A549 (cell line): ENCODE results near the gene C1R. TPM values are rescaled to one million over a fixed set of nuclear protein-coding genes. Genes with fewer than 3 reads are reported as not detected.

Experiments
- ATAC-seq, 2 experiments: fragments of 200-7000 bp in 1 of 2; fragments of >200 bp in 1 of 2; cut with Nextera tagmentation in 1 of 2; cut with Tn5 transposase in 1 of 2; 3 replicates each; pipeline versions ENCODE4 v1.8.0 to v1.9.1; 2018 to 2020; ENCODE audit warnings: mild to moderate bottlenecking in 1 of 2, moderate library complexity in 1 of 2
- CTCF ChIA-PET: fragments of 300-600 bp; sonication (Branson Sonifier 250); formaldehyde crosslinking; extraction: SDS; loops from one replicate; lab custom pipeline; 2021; ENCODE audit warnings: antibody characterized with exemption, inconsistent platforms; lab: Yijun Ruan, JAX
- POLR2A ChIA-PET: fragments of 350-600 bp; formaldehyde crosslinking; extraction: SDS; loops from one replicate; lab custom pipeline; 2021; ENCODE audit warnings: antibody characterized with exemption, inconsistent platforms; lab: Yijun Ruan, JAX
- DNase-seq, 2 experiments: peaks; one replicate each; pipeline versions ENCODE4 v3.0.0 to v3.0.0-alpha.2; 2011 to 2016; ENCODE audit warnings: low read depth in 1 of 2, low spot score in 1 of 2
- FAIRE-seq: peaks from 2 replicates; lab custom pipeline; 2011; peaks lifted over from hg19 to GRCh38; lab: Jason Lieb, UNC
- H3K27ac ChIP-seq, 2 experiments: fragments of >200 bp; sonication (Bioruptor Twin); formaldehyde crosslinking; 3 replicates each; pipeline ENCODE4 v1.5.1; 2016 to 2017
- H3K4me1 ChIP-seq: fragments of >200 bp; sonication (Bioruptor Twin); formaldehyde crosslinking; 3 replicates; pipeline ENCODE4 v1.6.1; 2016
- H3K4me2 ChIP-seq: fragments of >200 bp; sonication (Bioruptor Twin); formaldehyde crosslinking; 3 replicates; pipeline ENCODE4 v1.6.1; 2016
- H3K4me3 ChIP-seq: fragments of >200 bp; sonication (Bioruptor Twin); formaldehyde crosslinking; 3 replicates; pipeline ENCODE4 v1.5.1; 2016
- H3K9me3 ChIP-seq: fragments of >200 bp; sonication (Bioruptor Twin); formaldehyde crosslinking; 3 replicates; pipeline ENCODE4 v1.6.1; 2016
- ATOH8 ChIP-seq: fragments of 250-450 bp; sonication (Bioruptor Pico); IDR thresholded peaks from 2 replicates; pipeline ENCODE4 v1.5.0; 2020; ENCODE audit warnings: low read depth, mild to moderate bottlenecking, moderate library complexity
- CHD4 ChIP-seq: fragments of 200-600 bp; sonication (generic); IDR thresholded peaks from 2 replicates; pipeline ENCODE4 v1.6.1; 2016; ENCODE audit warnings: antibody characterized with exemption, mild to moderate bottlenecking, borderline replicate concordance
- CTCF ChIP-seq: fragments of >200 bp; sonication (Bioruptor Twin); formaldehyde crosslinking; IDR thresholded peaks from 3 replicates; pipeline ENCODE4 v1.5.1; 2016
- EP300 ChIP-seq, 2 experiments: fragments of >200 bp; sonication (Bioruptor Twin); formaldehyde crosslinking; IDR thresholded peaks; 2 replicates in 1 of 2; 3 replicates in 1 of 2; pipeline ENCODE4 v1.6.1; 2016 to 2017
- ESRRA ChIP-seq: fragments of 150-350 bp; IDR thresholded peaks from 2 replicates; pipeline ENCODE4 v1.6.1; 2014; ENCODE audit warnings: mild to moderate bottlenecking, low read length, borderline replicate concordance
- FOXS1 ChIP-seq: fragments of 250-450 bp; sonication (Bioruptor Pico); IDR thresholded peaks from 2 replicates; pipeline ENCODE4 v1.5.0; 2020; ENCODE audit warnings: mild to moderate bottlenecking, moderate library complexity
- HES2 ChIP-seq: fragments of >200 bp; sonication (Bioruptor Twin); formaldehyde crosslinking; IDR thresholded peaks from 2 replicates; pipeline ENCODE4 v1.6.1; 2016
- HEYL ChIP-seq: fragments of 250-450 bp; sonication (Bioruptor Pico); IDR thresholded peaks from 2 replicates; pipeline ENCODE4 v1.8.0; 2021; ENCODE audit warnings: mild to moderate bottlenecking, moderate library complexity
- HOXA7 ChIP-seq: fragments of 250-450 bp; sonication (Bioruptor Pico); IDR thresholded peaks from 2 replicates; pipeline ENCODE4 v1.5.0; 2020; ENCODE audit warnings: mild to moderate bottlenecking, moderate library complexity
- JUNB ChIP-seq: fragments of >200 bp; sonication (Bioruptor Twin); formaldehyde crosslinking; IDR thresholded peaks from 2 replicates; pipeline ENCODE4 v1.6.1; 2016
- MAFK ChIP-seq: fragments of 450-650 bp; IDR thresholded peaks from 2 replicates; pipeline ENCODE4 v1.6.1; 2014; ENCODE audit not compliant: partially characterized antibody
- MYC ChIP-seq: IDR thresholded peaks from 2 replicates; pipeline ENCODE4 v1.6.1; 2012; ENCODE audit warnings: mild to moderate bottlenecking, inconsistent platforms, low read length, improper control_type of control experiment, borderline replicate concordance
- NFE2L2 ChIP-seq: fragments of 150-350 bp; conservative IDR thresholded peaks from 2 replicates; pipeline ENCODE4 v1.6.1; 2014; ENCODE audit warnings: low read length
- NPAS2 ChIP-seq: fragments of 250-450 bp; sonication (Bioruptor Pico); IDR thresholded peaks from 2 replicates; pipeline ENCODE4 v1.8.0; 2022; ENCODE audit warnings: mild to moderate bottlenecking, moderate library complexity, borderline replicate concordance
- PHF8 ChIP-seq: fragments of 200-600 bp; sonication (generic); IDR thresholded peaks from 2 replicates; pipeline ENCODE4 v1.6.1; 2016; ENCODE audit warnings: low read depth, mild to moderate bottlenecking, antibody characterized with exemption, moderate library complexity, borderline replicate concordance
- REST ChIP-seq: fragments of 200-600 bp; sonication (generic); IDR thresholded peaks from 2 replicates; pipeline ENCODE4 v1.6.1; 2016; ENCODE audit warnings: antibody characterized with exemption, mild to moderate bottlenecking, moderate library complexity
- SMC3 ChIP-seq: fragments of >200 bp; sonication (Bioruptor Twin); formaldehyde crosslinking; IDR thresholded peaks from 3 replicates; pipeline ENCODE4 v1.6.1; 2018; ENCODE audit warnings: inconsistent platforms
- SREBF2 ChIP-seq: fragments of 450-650 bp; IDR thresholded peaks from 2 replicates; pipeline ENCODE4 v1.6.1; 2014; ENCODE audit warnings: mild to moderate bottlenecking, moderate library complexity
- ZFP36 ChIP-seq: fragments of 450-650 bp; IDR thresholded peaks from 2 replicates; pipeline ENCODE4 v1.6.1; 2014; ENCODE audit warnings: borderline replicate concordance; ENCODE audit not compliant: partially characterized antibody
- ZSCAN20 ChIP-seq: fragments of 250-450 bp; sonication (Bioruptor Pico); IDR thresholded peaks from 2 replicates; pipeline ENCODE4 v1.8.0; 2022; ENCODE audit warnings: mild to moderate bottlenecking, moderate library complexity
- WGBS: methylation state at CpG from one replicate; pipeline ENCODE4 v1.1.6; 2017; ENCODE audit errors: missing lambda C conversion rate; 5-methylcytosine and 5-hydroxymethylcytosine counted together
- polyA plus RNA-seq, 4 experiments: library from polyadenylated mRNA; depleted of rRNA in 3 of 4; stranded (reverse); fragments of >200 nt; fragmentation: RNase III in 1 of 4; extraction: RNeasy Plus Mini Kit Qiagen cat#74134 plus additional on column Dnase treatment in 1 of 4; gene quantifications; 2 replicates in 3 of 4; 3 replicates in 1 of 4; pipeline ENCODE4 v1.2.3, GENCODE V29; 2011 to 2017

C1R gene
- polyA plus RNA-seq, 2 of the 4 experiments (the other 2 are of a cell fraction) = 31.4 to 36.0 TPM

- TF ChIP-seq SMC3 (no peak), MAFK (no peak)
- TF ChIP-seq, all 56 proteins: peak for 0
- Histone ChIP-seq H3K27ac (0 out of 6 replicates have a peak overlapping the region, but pooled peaks of 1 of the 2 experiments have one; percentile 21), H3K4me3 (no peak overlapping the region), H3K9me3 (no peaks in the 10 kb centered on the region), H3K4me1 (peaks cover 15% of the 10 kb centered on the region; the same call in 2 of the 3 replicates), H3K4me2 (no peak overlapping the region)
- ATAC-seq = no peak
- WGBS = 84% methylated on average over 10 of the region's 11 CpGs
- ChIA-PET POLR2A (interaction anchor here (1.7 kb wide), 1 partner anchor 10 kb away, joined by 9 read pairs; no protein-coding TSS in a partner anchor), CTCF (interaction anchor here (0.8 to 13.4 kb wide), 8 partner anchors 10 to 217 kb away, joined by 3 to 197 read pairs (median 8); partner anchors contain the start of genes C1RL and C1S)
- DNase-seq = no peak
- FAIRE-seq = no peak
Measured at GRCh38 chr12:7089196-7089871, 2.9 kb downstream of the C1R start.

- TF ChIP-seq SREBF2 (no peak), ESRRA (no peak), MYC (no peak), JUNB (no peak), EP300 (IDR thresholded peaks at IDR 0.05) (no peak), HOXA7 (CRISPR knock-in tag) (no peak), ZFP36 (no peak)
- CTCF ChIA-PET = interaction anchor here (0.6 to 1.4 kb wide), 4 partner anchors 10 to 25 kb away, joined by 3 to 6 read pairs (median 6); partner anchors contain the start of genes C1R and C1S
- ATAC-seq (no peak), FAIRE-seq (no peak), DNase-seq (no peak)
- Histone ChIP-seq H3K4me3 (no peak overlapping the region), H3K9me3 (no peaks in the 10 kb centered on the region), H3K27ac (no peak overlapping the region), H3K4me1 (peaks cover 23% of the 10 kb centered on the region), H3K4me2 (no peak overlapping the region)
- POLR2A ChIA-PET = no interaction called here
Measured at GRCh38 chr12:7083125-7083524, 9.1 kb downstream of the C1R start.

- Histone ChIP-seq H3K27ac (peak overlapping the region; percentile 91; a peak in 5 of 6 replicates), H3K9me3 (no peaks in the 10 kb centered on the region), H3K4me2 (no peak overlapping the region), H3K4me1 (peaks cover 26% of the 10 kb centered on the region), H3K4me3 (no peak overlapping the region)
- ChIA-PET CTCF (interaction anchor here (0.7 to 13.8 kb wide), 5 partner anchors 10 to 136 kb away, joined by 3 to 150 read pairs (median 74); partner anchors contain the start of genes C1R, C1RL and C1S), POLR2A (interaction anchor here (2.4 kb wide), 1 partner anchor 27 kb away, joined by 27 read pairs; no protein-coding TSS in a partner anchor)
- ATAC-seq (no peak), DNase-seq (no peak), FAIRE-seq (no peak)
- 94% methylated on average over 14 of the region's 14 CpGs for WGBS
- TF ChIP-seq NFE2L2 = no peak
- TF ChIP-seq HEYL = no peak
- no peak for TF ChIP-seq ZSCAN20
- no peak for TF ChIP-seq FOXS1 (CRISPR knock-in tag)
- TF ChIP-seq NPAS2 (CRISPR knock-in tag) = no peak
- no peak for TF ChIP-seq ATOH8 (CRISPR knock-in tag)
- no peak for TF ChIP-seq EP300 (IDR thresholded peaks at IDR 0.05)
- no peak for TF ChIP-seq CTCF
- TF ChIP-seq ESRRA = no peak
- TF ChIP-seq ZFP36 = no peak
- TF ChIP-seq CHD4 = no peak
- no peak for TF ChIP-seq HES2
- no peak for TF ChIP-seq REST
- TF ChIP-seq PHF8 = no peak
Measured at GRCh38 chr12:7081037-7081436, 11.2 kb downstream of the C1R start.
